Ammon's horn (tissue), 1 donor: ENCODE measurements around the gene FAIM.
A peak's percentile ranks its signal among the peaks of the same experiment; 100 is the strongest.
"Not testable (repeated sequence)": the region's sequence is repeated elsewhere in the genome, so short reads cannot be mapped to it uniquely, and the experiment has no call there.

ENCODE experiments used
- DNase-seq: peaks from one replicate; pipeline ENCODE4 v3.0.0-alpha.2; 2016; ENCODE audit warnings: low spot score

The FAIM gene

DNA sequence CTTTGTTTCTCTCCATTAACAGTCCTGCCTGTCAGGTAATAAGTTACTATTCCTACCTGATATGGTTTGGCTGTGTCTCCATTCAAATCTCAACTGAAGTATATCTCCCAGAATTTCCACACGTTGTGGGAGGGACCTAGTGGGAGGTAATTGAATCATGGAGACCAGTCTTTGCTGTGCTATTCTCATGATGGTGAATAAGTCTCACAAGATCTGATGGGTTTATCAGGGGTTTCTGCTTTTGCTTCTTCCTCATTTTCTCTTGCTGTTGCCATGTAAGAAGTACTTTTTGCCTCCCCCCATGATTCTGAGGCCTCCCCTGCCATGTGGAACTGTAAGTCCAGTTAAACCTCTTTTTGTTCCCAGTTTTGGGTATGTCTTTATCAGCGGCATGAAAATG is 6.9 kb upstream of the FAIM start:
- DNase-seq, result not testable (repeated sequence)

DNA sequence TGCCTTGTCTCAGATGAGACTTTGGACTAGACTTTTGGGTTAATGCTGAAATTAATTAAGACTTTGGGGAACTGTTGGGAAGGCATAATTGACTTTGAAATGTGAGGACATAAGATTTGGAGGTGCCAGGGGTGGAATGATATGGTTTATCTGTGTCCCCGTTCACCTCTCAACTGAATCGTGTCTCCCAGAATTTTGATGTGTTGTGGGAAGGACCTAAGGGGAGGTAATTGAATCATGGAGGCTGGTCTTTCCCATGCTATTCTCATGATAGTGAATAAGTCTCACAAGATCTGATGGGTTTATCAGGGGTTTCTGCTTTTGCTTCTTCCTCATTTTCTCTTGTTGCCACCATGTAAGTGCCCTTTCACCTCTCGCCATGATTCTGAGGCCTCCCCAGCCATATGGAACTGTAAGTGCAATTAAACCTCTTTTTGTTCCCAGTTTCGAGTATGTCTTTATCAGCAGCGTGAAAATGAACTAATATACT is 4.4 kb upstream of the FAIM start:
- DNase-seq, result not testable (repeated sequence)

- DNase-seq, result no peak
These were observed 1.3 kb downstream of the FAIM start for GRCh38 chr3:138609898-138610266.

DNA sequence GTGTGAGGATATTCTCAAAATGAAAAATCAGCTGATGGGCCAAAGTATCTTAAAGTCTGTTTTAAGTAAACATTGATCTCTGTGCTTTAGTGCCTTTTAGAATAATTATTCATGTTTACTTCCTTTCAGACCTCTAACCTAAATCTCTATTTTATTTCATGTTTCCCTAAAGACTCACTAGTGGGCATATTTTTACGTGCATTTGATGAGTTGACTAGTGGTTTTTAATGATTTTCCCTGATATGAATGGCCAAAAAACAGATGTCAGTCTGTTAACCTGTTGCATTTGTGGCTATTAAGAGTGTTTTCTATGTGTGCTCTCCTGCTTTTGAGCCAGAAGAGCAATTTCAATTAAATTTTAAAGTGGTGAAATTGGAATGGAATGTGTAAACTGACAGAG is 6.9 kb downstream of the FAIM start:
- no peak for DNase-seq

GRCh38 chr3:138620431-138620830 is 11.9 kb downstream of the FAIM start:
- DNase-seq, result no peak

GRCh38 chr3:138624518-138624917 is 15.9 kb downstream of the FAIM start:
- DNase-seq, result no peak

DNA sequence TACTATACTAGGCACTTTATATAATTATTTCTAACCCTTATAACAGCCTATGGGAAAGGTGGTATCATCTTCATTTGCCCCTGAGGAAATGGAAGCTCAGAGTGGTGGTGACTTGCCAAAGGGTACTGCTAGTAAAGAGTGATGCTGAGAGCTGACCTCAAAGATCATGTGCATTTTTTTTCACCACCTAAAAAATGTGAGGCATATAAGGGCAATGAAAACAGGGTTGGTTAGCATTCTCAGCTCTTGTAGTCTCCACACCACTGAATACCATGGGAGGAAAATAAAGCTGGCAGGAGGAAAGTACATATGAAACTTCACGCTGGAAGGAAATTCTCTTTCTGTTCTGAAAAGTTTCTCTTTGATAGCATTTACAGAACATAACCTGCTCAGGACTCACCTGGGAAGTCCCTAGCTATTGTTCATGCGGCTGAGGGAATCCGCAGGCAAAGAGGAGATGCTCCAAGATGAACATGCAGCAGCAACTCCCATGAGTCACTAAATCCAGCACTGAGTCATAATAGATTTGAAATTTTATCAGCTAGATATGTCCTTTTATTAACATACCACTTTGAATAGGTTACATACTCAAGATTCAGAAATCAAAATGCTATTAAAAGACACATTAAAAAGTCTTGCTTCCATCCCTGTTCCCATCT is 17.3 kb downstream of the FAIM start:
- DNase-seq, result peak; percentile 32

- no peak for DNase-seq
These were observed 21.0 kb downstream of the FAIM start for GRCh38 chr3:138629526-138629925.

DNA sequence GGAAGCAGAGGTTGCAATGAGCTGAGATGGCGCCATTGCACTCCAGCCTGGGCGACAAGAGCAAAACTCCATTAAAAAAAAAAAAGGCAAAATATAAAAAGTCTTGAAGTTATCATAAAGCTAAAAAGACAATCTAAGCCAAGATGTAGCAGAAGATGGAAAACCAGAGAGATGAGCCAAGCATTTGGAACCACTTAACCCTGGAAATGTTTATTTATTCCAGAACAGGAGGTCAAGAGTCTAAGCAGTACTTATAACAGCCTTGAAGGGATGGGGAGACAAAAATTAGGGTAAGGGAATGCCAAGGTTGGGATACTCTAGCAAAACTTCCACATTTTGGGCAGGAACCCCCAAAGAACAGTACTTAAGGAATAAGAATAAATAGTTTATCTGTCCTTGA is 30.1 kb downstream of the FAIM start:
- DNase-seq, result no peak

DNA sequence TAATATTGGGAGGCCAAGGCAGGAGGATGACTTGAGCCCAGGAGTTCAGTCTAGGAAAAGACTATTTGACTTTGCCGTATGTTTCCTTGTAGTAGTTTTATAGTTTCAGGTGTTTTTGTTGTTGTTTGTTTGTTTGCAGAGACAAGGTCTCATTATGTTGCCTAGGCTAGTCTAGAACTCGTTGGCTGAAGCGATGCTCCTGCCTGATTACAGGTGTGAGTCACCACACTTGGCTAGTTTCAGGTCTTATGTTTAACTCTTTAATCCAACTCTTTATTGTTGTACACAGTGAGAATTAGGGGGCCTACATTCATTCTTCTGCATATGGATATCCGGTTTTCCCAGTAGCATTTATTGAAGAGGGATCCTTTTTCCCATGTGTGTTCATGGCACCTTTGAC is 32.0 kb downstream of the FAIM start:
- DNase-seq, result no peak

GRCh38 chr3:138642226-138642926 is 33.8 kb downstream of the FAIM start:
- no peak for DNase-seq

- DNase-seq, result no peak
These were observed 34.3 kb downstream of the FAIM start for GRCh38 chr3:138642927-138643253.

GRCh38 chr3:138646008-138646407 is 37.4 kb downstream of the FAIM start:
- DNase-seq, result no peak

GRCh38 chr3:138646513-138646912 is 37.9 kb downstream of the FAIM start:
- DNase-seq, result no peak

DNA sequence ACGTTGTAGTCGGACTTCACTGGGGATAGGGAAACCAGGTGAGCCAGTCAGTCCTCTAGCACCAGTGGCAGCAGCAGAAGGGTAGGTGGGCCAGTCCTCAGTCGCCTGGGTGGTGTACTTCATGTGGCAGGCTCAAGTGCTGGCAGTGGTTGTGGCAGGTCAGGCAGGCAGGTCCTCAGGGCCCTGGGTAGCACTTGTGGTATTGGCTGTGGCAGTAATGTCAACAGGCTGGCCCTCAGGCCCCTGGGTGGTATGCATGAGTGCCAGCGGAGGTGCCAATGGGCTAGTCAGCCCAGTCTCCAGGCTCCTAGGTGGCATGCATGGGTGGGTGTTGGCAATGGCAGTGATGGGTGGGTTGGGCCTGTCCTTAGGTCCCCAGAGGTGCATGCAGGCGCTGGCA is 40.6 kb downstream of the FAIM start:
- DNase-seq, result no peak

- DNase-seq, result no peak
These were observed 45.0 kb downstream of the FAIM start for GRCh38 chr3:138653567-138653966.

DNA sequence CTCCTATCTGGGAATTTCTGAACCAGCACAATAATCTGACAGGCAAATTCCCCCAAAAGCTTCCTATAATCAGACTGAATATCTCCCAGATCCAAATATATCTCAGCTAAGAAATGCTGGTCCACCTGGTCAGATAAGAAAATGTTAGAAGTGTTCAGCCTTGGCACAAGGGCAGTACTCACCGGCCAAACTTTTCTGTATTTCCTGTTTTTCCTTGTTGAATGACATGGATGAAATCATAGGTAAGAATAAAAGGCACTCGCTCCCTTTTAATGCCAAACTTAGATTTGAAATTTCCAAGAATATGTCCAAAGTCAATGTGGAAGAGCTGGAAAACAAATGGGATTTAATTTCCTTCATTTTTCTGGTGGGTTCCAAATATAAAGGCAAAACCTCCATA is 48.9 kb downstream of the FAIM start:
- no peak for DNase-seq

DNA sequence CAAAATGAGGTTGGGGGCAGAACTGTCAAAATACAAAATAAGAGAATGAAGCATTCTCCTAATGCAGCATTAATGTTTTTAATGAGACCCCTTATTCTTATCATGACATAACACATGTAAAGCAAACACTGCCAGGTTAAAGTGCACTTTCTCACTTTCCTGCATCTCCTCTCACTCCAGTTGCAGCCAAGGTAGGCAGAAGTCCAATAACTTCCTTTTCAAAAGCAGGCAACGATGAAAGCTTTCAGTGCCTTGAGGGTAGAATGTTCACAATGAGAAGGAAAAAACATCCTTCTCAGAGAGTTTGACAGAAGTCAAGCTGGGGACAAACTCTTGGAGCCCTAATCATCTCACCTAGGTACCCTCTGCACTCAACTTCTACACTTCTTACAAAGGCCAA is 59.5 kb downstream of the FAIM start:
- DNase-seq, result no peak

GRCh38 chr3:138670407-138670806 is 61.8 kb downstream of the FAIM start:
- DNase-seq, result no peak

- DNase-seq, result no peak
These were observed 65.3 kb downstream of the FAIM start for GRCh38 chr3:138673641-138674530.

DNA sequence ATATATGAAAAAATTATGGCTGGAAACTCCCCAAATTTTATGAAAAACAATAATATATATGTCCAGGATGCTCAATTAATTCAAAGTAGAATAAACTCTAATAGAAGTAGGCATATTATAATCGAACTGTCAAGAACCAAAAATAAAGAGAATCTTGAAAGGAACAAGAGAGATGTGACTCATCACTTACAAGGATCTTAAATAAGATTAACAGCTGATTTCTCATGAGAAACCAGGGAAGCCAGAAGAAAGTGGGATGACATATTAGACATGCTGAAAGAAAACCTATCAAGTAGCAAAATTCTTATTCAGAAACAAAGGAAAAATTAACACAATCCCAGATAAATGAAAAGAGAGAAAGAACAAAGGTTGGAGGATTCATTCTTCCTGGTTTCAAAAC is 66.8 kb downstream of the FAIM start:
- DNase-seq, result no peak

DNA sequence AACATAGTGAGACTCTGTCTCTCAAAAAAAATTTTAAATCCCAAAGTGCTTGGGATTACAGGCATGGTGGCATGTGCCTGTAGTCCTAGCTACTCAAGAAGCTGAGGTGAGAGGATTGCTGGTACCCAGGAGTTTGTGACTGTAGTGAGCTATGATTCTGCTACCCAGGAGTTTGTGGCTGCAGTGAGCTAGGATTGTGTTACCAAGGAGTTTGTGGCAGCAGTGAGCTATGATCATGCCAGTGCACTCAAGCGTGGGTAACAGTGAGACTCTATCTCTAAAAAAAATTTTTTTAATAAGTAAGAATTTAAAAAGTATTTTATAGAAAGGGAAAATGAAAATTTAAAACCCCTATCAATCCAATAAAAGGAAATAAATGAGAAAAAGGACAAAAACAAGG is 69.5 kb downstream of the FAIM start:
- DNase-seq, result peak; percentile 5

DNA sequence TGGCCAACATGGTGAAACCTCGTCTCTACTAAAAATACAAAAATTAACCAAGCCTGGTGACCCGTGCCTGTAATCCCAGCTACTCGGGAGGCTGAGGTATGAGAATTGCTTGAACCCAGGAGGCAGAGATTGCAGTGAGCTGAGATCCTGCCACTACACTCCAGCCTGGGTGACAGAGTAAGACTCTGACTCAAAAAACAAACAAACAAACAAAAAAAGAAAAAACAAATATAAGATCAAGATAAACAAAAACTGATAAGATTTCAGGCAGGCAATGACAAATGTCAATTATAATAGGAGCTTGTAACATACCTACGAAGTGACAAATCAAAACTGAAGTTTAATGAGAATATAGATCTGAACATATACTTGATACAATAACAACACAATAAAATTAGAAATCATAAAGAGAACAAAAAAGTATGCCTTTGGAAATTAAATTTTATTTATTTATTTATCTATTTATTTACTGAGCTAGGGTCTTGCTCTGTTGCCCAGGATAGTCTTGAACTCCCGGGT is 70.4 kb downstream of the FAIM start:
- DNase-seq, result no peak
